Measurements from ENCODE around the gene TRIM29.

DNA sequence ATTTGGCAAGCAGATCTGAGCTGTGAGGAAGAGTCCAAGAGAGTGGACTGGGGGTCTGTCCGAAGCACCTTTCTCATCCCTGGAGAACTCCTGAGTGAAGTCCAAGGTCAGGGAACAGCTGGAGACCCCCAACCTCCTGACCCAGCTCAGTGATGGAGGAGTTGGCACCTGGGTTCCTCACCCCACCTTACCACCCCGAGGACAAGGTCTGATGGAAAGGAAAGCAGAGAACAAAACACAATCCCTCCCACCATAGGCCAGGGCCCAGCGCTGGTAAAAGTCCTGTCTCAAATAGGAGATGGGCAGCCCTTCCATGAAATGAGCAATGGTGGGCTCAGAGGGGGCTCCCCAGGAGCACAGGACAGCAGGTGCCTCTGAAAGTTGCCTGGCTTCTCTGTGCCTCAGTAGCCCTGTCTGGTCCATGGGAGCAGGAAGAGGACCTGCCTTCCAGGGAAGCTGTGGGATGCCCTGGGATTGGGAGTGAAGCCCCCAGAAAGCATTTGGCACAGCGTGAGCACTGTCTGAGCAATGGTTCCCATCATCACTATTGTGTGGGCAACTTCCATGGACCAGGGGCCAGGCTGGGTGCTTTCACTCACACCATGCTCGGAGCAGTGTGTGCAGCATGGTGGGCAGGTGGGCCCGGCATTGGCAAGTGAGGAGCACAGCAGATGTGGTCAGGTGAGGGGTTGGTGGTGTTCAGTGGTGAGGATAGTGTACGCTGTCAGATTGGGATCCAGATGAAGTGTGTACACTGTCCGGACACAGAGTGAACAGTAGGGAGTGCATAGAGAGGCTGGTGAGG lies 7.5 kb downstream of the TRIM29 start:
- TF ChIP-seq CEBPB (IDR thresholded peaks at IDR 0.05), result no peak
- no peak for TF ChIP-seq NFIC (IDR thresholded peaks at IDR 0.05)
- TF ChIP-seq TAF1 (IDR thresholded peaks at IDR 0.05; ENCODE audit: low read depth), result no peak
- TF ChIP-seq, protein P1, sequence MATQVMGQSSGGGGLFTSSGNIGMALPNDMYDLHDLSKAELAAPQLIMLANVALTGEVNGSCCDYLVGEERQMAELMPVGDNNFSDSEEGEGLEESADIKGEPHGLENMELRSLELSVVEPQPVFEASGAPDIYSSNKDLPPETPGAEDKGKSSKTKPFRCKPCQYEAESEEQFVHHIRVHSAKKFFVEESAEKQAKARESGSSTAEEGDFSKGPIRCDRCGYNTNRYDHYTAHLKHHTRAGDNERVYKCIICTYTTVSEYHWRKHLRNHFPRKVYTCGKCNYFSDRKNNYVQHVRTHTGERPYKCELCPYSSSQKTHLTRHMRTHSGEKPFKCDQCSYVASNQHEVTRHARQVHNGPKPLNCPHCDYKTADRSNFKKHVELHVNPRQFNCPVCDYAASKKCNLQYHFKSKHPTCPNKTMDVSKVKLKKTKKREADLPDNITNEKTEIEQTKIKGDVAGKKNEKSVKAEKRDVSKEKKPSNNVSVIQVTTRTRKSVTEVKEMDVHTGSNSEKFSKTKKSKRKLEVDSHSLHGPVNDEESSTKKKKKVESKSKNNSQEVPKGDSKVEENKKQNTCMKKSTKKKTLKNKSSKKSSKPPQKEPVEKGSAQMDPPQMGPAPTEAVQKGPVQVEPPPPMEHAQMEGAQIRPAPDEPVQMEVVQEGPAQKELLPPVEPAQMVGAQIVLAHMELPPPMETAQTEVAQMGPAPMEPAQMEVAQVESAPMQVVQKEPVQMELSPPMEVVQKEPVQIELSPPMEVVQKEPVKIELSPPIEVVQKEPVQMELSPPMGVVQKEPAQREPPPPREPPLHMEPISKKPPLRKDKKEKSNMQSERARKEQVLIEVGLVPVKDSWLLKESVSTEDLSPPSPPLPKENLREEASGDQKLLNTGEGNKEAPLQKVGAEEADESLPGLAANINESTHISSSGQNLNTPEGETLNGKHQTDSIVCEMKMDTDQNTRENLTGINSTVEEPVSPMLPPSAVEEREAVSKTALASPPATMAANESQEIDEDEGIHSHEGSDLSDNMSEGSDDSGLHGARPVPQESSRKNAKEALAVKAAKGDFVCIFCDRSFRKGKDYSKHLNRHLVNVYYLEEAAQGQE (IDR thresholded peaks at IDR 0.05; ENCODE audit: low read depth), result no peak

Data from Ishikawa (cell line).